ENCODE results near the gene R3HDM2. TPM values are rescaled to one million over a fixed set of nuclear protein-coding genes. Genes with fewer than 3 reads are reported as not detected.

R3HDM2 gene
- total and polyA plus RNA-seq, 2 of the 13 experiments (the other 11 are each of a cell fraction or from before 2014, with no cell fraction given): 11.1 to 23.5 TPM

DNA sequence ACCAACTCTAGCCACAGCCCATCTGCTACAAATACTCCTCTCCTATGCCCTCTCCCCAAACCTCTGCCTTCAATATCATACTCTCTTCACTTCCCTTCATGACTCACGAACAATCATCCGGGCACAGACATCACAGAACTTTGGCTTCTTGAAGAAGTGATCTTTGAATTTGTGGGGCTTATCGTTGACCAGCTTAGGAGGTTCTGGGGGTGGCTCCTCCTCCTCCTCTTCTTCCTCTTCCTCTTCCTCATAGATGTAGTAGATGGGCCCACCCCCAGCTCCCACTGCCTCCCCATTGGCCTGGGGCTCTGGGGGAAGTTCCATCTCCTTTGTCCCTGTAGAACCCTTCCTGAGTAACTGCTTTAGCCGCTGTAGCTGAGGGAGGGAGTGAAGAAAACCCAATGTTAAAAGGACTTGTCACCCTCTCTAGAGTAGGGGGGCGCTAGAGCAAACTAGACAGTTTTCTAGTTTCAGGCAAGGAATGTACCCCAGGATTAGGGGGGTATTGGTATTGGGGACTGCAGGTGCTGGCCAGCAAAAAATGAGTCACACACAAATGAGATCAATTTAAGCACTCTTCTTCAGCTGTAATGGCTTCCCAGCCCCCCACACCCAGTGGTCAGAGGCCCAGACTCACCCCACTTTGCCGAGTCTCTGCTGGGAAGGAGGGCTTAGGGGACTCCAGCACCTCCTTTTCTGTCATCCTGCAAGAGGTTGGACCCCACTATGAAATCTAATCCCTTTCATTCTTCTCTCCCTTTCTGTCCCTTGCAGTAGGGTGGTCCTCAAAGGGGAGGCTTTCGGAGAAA lies 181.7 kb downstream of the R3HDM2 start (continued):
- no peak for TF ChIP-seq ZHX1 (CRISPR knock-in tag; IDR thresholded peaks at IDR 0.05; ENCODE audit: low read depth)

GRCh38 chr12:57247041-57247440 lies 183.8 kb downstream of the R3HDM2 start:
- H2AFZ ChIP-seq (ENCODE audit: low read length): no peak overlapping the region
- no peak for ATAC-seq
- H4K20me1 ChIP-seq (ENCODE audit: insufficient read depth, low read length): no peaks in the 10 kb centered on the region
- no peaks in the 10 kb centered on the region for H3K36me3 ChIP-seq (replicated peaks in 1 of 2; ENCODE audit: control insufficient read depth in 1 of 2, insufficient read depth in 2 of 2, low read length in 2 of 2)
- 100% methylated on average over 1 of the region's 1 CpG for WGBS (ENCODE audit: low lambda C conversion rate)
- no TSS peak for BruUV-seq (replicated peaks)
- peaks cover 5 to 26% of the 10 kb centered on the region in 2 experiments; a peak in 4 of 5 replicates for H3K27me3 ChIP-seq (ENCODE audit: control insufficient read depth in 1 of 2, insufficient read depth in 2 of 2, low read length in 2 of 2)
- peaks cover 26% of the 10 kb centered on the region for H3K4me1 ChIP-seq (ENCODE audit: insufficient read depth, low read length)
- CTCF ChIA-PET (ENCODE audit: low intra/inter-chr PET ratio, low total read pairs): no interaction called here
- no peak for DNase-seq (ENCODE audit: low spot score)
- POLR2A ChIA-PET: no interaction called here
- no peak overlapping the region for H3K9ac ChIP-seq (ENCODE audit: insufficient read depth, low read depth, low read length)
- no peak overlapping the region for H3K27ac ChIP-seq (ENCODE audit: extremely low read length, insufficient read depth, low read length)
- no peaks in the 10 kb centered on the region for H3K79me2 ChIP-seq (ENCODE audit: insufficient read depth, low read length)
- H3K4me2 ChIP-seq (ENCODE audit: low read depth, low read length): no peak overlapping the region
- TF ChIP-seq, protein P1, sequence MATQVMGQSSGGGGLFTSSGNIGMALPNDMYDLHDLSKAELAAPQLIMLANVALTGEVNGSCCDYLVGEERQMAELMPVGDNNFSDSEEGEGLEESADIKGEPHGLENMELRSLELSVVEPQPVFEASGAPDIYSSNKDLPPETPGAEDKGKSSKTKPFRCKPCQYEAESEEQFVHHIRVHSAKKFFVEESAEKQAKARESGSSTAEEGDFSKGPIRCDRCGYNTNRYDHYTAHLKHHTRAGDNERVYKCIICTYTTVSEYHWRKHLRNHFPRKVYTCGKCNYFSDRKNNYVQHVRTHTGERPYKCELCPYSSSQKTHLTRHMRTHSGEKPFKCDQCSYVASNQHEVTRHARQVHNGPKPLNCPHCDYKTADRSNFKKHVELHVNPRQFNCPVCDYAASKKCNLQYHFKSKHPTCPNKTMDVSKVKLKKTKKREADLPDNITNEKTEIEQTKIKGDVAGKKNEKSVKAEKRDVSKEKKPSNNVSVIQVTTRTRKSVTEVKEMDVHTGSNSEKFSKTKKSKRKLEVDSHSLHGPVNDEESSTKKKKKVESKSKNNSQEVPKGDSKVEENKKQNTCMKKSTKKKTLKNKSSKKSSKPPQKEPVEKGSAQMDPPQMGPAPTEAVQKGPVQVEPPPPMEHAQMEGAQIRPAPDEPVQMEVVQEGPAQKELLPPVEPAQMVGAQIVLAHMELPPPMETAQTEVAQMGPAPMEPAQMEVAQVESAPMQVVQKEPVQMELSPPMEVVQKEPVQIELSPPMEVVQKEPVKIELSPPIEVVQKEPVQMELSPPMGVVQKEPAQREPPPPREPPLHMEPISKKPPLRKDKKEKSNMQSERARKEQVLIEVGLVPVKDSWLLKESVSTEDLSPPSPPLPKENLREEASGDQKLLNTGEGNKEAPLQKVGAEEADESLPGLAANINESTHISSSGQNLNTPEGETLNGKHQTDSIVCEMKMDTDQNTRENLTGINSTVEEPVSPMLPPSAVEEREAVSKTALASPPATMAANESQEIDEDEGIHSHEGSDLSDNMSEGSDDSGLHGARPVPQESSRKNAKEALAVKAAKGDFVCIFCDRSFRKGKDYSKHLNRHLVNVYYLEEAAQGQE (IDR thresholded peaks at IDR 0.05; ENCODE audit: borderline replicate concordance in 1 of 2, low read depth in 1 of 2, low read length in 2 of 2): no peak
- no peak for TF ChIP-seq MATR3 (CRISPR knock-in tag; IDR thresholded peaks at IDR 0.05)
- no peak for TF ChIP-seq NFE2 (CRISPR knock-in tag; IDR thresholded peaks at IDR 0.05)
- TF ChIP-seq CEBPG (CRISPR knock-in tag; IDR thresholded peaks at IDR 0.05): no peak
- TF ChIP-seq ZFP82 (CRISPR knock-in tag; IDR thresholded peaks at IDR 0.05; ENCODE audit: borderline replicate concordance): no peak
- TF ChIP-seq ARNTL (CRISPR knock-in tag; IDR thresholded peaks at IDR 0.05): no peak
- TF ChIP-seq TCF7 (IDR thresholded peaks at IDR 0.05; ENCODE audit: low read depth): no peak
- no peak for TF ChIP-seq ATRX (CRISPR knock-in tag; IDR thresholded peaks at IDR 0.05; ENCODE audit: borderline replicate concordance)
- TF ChIP-seq MTF2 (CRISPR knock-in tag; IDR thresholded peaks at IDR 0.05; ENCODE audit: borderline replicate concordance): no peak
- no peak for TF ChIP-seq MXI1 (IDR thresholded peaks at IDR 0.05; ENCODE audit: borderline replicate concordance, low read depth, low read length)
- no peak for FAIRE-seq
- in situ Hi-C loops (cut with HindIII; ENCODE audit: extremely low pct_ligation_motif_present, low pct_unique_long_range_greater_than_20kb) (no loop called here), intact Hi-C loops (cut with micrococcal nuclease; ENCODE audit: unreplicated experiment) (no loop called here)
- no peak overlapping the region for H3K4me3 ChIP-seq (replicated peaks in 1 of 3; ENCODE audit: insufficient read depth in 1 of 3, low read depth in 2 of 3, low read length in 3 of 3)
- H3K9me3 ChIP-seq (ENCODE audit: low read length): no peaks in the 10 kb centered on the region
